Fibroblast of lung (primary cell): ENCODE data around the gene GPD1L. TPM values are rescaled to one million over a fixed set of nuclear protein-coding genes. Genes with fewer than 3 reads are reported as not detected.
A peak's percentile ranks its signal among the peaks of the same experiment; 100 is the strongest.

Experiments used
- DNase-seq, 2 donors: peaks; one replicate each; pipeline versions ENCODE4 v3.0.0 to v3.0.0-alpha.2; 2010; ENCODE audit warnings: low read depth in 2 of 2
- H2AFZ ChIP-seq: 2 replicates; pipeline ENCODE4 v1.5.1; 2012; ENCODE audit warnings: low read length, control low read depth, inconsistent platforms
- H3K27ac ChIP-seq: 2 replicates; pipeline ENCODE4 v1.5.1; 2011; ENCODE audit warnings: low read length, control low read depth; ENCODE audit not compliant: insufficient read depth
- H3K27me3 ChIP-seq: 2 replicates; pipeline ENCODE4 v1.5.1; 2011; ENCODE audit warnings: mild to moderate bottlenecking, low read length; ENCODE audit not compliant: control insufficient read depth, insufficient read depth
- H3K36me3 ChIP-seq: 2 replicates; pipeline ENCODE4 v1.5.1; 2011; ENCODE audit warnings: low read length; ENCODE audit not compliant: control insufficient read depth, insufficient read depth
- H3K4me1 ChIP-seq: 2 replicates; pipeline ENCODE4 v1.5.1; 2011; ENCODE audit warnings: low read length; ENCODE audit not compliant: control insufficient read depth, insufficient read depth; ENCODE audit errors: extremely low read depth
- H3K4me2 ChIP-seq: 2 replicates; pipeline ENCODE4 v1.5.1; 2011; ENCODE audit warnings: low read length, control low read depth; ENCODE audit not compliant: insufficient read depth; ENCODE audit errors: extremely low read depth
- H3K4me3 ChIP-seq, 4 experiments: fragments of 200-600 bp in 1 of 4; sonication (generic) in 1 of 4; replicated peaks in 1 of 4; 2 replicates each; pipeline ENCODE4 v1.5.1; 2011 to 2016; ENCODE audit warnings: low read length in 4 of 4, low read depth in 3 of 4, mild to moderate bottlenecking in 3 of 4, control low read depth in 2 of 4, inconsistent platforms in 1 of 4, mixed read lengths in 1 of 4; ENCODE audit not compliant: insufficient read depth in 1 of 4; ENCODE audit errors: control extremely low read depth in 1 of 4
- H3K79me2 ChIP-seq: 2 replicates; pipeline ENCODE4 v1.5.1; 2012; ENCODE audit warnings: mild to moderate bottlenecking, low read length, inconsistent platforms; ENCODE audit not compliant: control insufficient read depth, insufficient read depth
- H3K9ac ChIP-seq: 2 replicates; pipeline ENCODE4 v1.5.1; 2011; ENCODE audit warnings: mild to moderate bottlenecking, low read length, control low read depth; ENCODE audit not compliant: insufficient read depth
- H3K9me3 ChIP-seq: 2 replicates; pipeline ENCODE4 v1.5.1; 2012; ENCODE audit warnings: low read depth, low read length; ENCODE audit not compliant: control insufficient read depth, insufficient read depth
- H4K20me1 ChIP-seq: 2 replicates; pipeline ENCODE4 v1.5.1; 2011; ENCODE audit warnings: low read length; ENCODE audit not compliant: control insufficient read depth, insufficient read depth; ENCODE audit errors: extremely low read depth
- CTCF ChIP-seq, 2 donors: IDR thresholded peaks in 1 of 2; conservative IDR thresholded peaks in 1 of 2; 1 replicate in 1 of 2; 2 replicates in 1 of 2; pipeline ENCODE4 v1.5.1; 2011 to 2012; ENCODE audit warnings: low read length in 2 of 2, control low read depth in 1 of 2, inconsistent platforms in 1 of 2, low read depth in 1 of 2, mild to moderate bottlenecking in 1 of 2
- EZH2 ChIP-seq: IDR thresholded peaks from 2 replicates; pipeline ENCODE4 v1.5.1; 2012; ENCODE audit warnings: low read length, control low read depth, mild to moderate bottlenecking; ENCODE audit errors: missing control alignments
- polyA plus RNA-seq, 2 donors: library from polyadenylated mRNA; depleted of rRNA in 1 of 2; stranded (reverse) in 1 of 2; unstranded in 1 of 2; fragments of >200 nt; gene quantifications; 2 replicates each; pipeline ENCODE4 v1.2.1, GENCODE V29; 2011 to 2012; ENCODE audit warnings: missing spikeins in 1 of 2
- total RNA-seq: library from RNA; depleted of rRNA; stranded (reverse); fragments of >200 nt; gene quantifications from 2 replicates; pipeline ENCODE4 v1.2.1, GENCODE V29; 2014

GPD1L gene
- total and polyA plus RNA-seq, 2 donors (not counting 1 experiment from before 2014, with no cell fraction given) = 5.8 to 15.0 TPM

DNA sequence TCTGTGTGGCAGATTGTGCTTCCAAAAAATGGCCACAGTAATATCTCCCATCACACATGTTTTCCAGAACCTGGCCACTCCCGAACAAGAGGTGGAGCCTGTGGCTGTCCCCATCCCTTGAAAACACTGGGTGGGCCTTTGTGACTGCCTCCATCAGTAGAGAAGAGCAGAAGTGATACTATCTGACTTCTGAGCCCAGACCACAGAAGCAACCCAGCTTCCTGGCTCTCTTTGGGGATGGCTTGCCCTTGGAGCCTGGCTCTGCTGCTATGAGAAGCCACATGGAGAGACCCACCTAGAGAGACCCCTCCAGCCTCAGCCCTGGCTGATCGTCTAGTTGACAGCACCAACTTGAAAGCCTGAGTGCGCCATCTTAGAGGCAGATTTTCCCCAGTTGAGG, 92.3 kb downstream of the GPD1L start:
- H3K79me2 ChIP-seq = no peaks in the 10 kb centered on the region
- no peaks in the 10 kb centered on the region for H3K27me3 ChIP-seq
- DNase-seq = no peak
- H3K9ac ChIP-seq = no peak overlapping the region
- no peaks in the 10 kb centered on the region for H4K20me1 ChIP-seq
- no peaks in the 10 kb centered on the region for H3K36me3 ChIP-seq
- H3K27ac ChIP-seq = no peak overlapping the region
- no peak overlapping the region for H3K4me2 ChIP-seq
- no peaks in the 10 kb centered on the region for H3K4me1 ChIP-seq
- no peak overlapping the region for H2AFZ ChIP-seq
- no peaks in the 10 kb centered on the region for H3K9me3 ChIP-seq
- TF ChIP-seq EZH2 (no peak), CTCF (conservative IDR thresholded peaks at IDR 0.05 in 1 of 2, IDR thresholded peaks at IDR 0.05 in 1 of 2; ENCODE audit: low read depth in 1 of 2, low read length in 2 of 2) (no peak)
- H3K4me3 ChIP-seq = no peak overlapping the region

DNA sequence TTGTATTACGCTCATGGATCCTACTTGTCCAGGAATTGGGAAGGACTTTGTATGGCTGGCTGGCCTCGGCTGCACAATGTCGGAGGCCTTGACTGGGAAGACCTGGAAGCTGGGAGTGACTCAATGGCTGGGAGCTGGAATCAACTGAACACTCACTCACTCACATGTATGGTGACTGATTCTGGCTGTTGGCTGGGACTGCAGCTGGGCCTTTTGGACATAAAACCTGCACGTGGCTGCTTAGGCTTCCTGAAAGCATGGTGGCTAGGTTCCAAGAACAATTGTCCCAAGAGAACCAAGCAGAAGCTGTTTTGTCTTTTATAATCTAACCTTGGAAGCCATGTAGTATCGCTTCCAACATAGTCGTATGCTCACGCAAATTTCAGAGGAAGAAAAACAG, 94.1 kb downstream of the GPD1L start:
- no peak overlapping the region for H3K4me2 ChIP-seq
- H3K4me1 ChIP-seq = no peaks in the 10 kb centered on the region
- no peaks in the 10 kb centered on the region for H4K20me1 ChIP-seq
- H3K79me2 ChIP-seq = no peaks in the 10 kb centered on the region
- TF ChIP-seq CTCF (conservative IDR thresholded peaks at IDR 0.05 in 1 of 2, IDR thresholded peaks at IDR 0.05 in 1 of 2; ENCODE audit: low read depth in 1 of 2, low read length in 2 of 2) (no peak), EZH2 (no peak)
- no peak overlapping the region for H2AFZ ChIP-seq
- DNase-seq = peak; percentile 32 to 52
- no peak overlapping the region for H3K9ac ChIP-seq
- H3K4me3 ChIP-seq = no peak overlapping the region
- H3K27ac ChIP-seq = no peak overlapping the region
- no peaks in the 10 kb centered on the region for H3K36me3 ChIP-seq
- no peaks in the 10 kb centered on the region for H3K9me3 ChIP-seq
- H3K27me3 ChIP-seq = no peaks in the 10 kb centered on the region

- Histone ChIP-seq H3K4me3 (no peak overlapping the region), H3K4me1 (no peaks in the 10 kb centered on the region), H3K9ac (no peak overlapping the region), H3K36me3 (no peaks in the 10 kb centered on the region), H4K20me1 (no peaks in the 10 kb centered on the region), H3K9me3 (no peaks in the 10 kb centered on the region), H2AFZ (no peak overlapping the region), H3K4me2 (no peak overlapping the region), H3K27me3 (no peaks in the 10 kb centered on the region), H3K79me2 (no peaks in the 10 kb centered on the region), H3K27ac (no peak overlapping the region)
- no peak for TF ChIP-seq CTCF (conservative IDR thresholded peaks at IDR 0.05 in 1 of 2, IDR thresholded peaks at IDR 0.05 in 1 of 2; ENCODE audit: low read depth in 1 of 2, low read length in 2 of 2)
- TF ChIP-seq EZH2 = no peak
- DNase-seq = no peak
Observed at GRCh38 chr3:32200992-32201758, 94.8 kb downstream of the GPD1L start.
